Activated CD8-positive, alpha-beta memory T cell treated with anti-CD3 and anti-CD28 coated beads for 1 hour (primary cell): Measurements from ENCODE around the gene PTS.
"Not testable (repeated sequence)": the region's sequence is repeated elsewhere in the genome, so short reads cannot be mapped to it uniquely, and the experiment has no call there.

ENCODE experiments used
- DNase-seq, 2 donors: peaks; one replicate each; pipeline ENCODE4 v3.0.0-alpha.2; 2020; ENCODE audit warnings: low read depth in 1 of 2; ENCODE audit errors: extremely low read depth in 1 of 2

The PTS gene

DNA sequence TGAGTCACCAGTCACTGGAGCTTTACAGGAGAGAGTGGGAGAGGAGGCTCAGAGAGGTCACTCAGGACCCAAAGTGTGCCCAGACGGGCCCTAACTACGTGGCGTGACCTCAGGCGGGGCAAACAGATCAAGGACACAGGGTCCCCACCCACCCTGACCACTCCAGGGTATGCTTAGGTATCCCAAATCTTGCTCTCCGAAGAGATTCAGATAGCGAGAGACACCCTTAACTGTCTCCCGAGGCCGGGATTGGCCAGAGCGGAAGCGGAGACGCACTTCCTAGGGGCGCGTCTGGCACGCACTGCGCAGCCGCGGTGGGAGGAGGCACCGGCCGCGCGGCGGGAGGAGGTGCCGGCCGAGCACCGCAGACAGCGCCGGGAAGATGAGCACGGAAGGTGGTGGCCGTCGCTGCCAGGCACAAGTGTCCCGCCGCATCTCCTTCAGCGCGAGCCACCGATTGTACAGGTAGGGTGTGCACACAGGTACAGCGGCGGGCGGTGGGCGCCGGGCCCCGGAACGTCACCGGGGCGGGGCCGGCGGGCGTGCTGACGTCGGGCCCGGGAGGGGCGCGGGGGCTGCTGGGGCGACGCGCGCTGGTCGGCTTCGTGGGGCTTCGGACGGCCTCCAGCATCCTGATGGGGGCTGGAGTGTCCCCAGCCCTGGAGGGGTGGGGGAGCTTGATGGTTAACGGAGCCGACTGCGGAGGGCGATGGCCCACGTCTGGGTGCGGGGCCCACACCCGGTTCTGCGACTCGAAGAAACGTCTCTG is at the start of gene PTS:
Gene PTS (plus strand): TSS at position 367 of the 769 bp plus-strand sequence. CDS start 16 bp downstream, at position 383.
- DNase-seq = peak; percentile 45 to 69

DNA sequence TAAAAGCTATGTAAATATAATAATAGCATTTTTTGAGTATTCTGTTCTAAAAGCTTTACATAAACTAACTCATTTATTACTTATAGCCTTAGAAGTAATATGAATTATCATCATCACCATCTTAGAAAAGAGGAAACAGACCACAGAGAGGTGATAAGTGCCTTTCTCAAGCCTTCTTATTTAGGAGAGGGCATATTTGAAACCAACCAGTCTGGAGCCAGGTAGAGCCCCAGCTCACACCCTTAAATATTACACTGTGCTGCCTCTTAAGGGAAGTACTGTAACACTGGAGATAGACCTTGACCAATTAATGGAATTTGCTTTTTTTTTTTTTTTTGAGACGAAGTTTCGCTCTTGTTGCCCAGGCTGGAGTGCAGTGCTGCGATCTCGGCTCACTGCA is 48.6 kb upstream of the PTS start:
- DNase-seq = no peak

DNA sequence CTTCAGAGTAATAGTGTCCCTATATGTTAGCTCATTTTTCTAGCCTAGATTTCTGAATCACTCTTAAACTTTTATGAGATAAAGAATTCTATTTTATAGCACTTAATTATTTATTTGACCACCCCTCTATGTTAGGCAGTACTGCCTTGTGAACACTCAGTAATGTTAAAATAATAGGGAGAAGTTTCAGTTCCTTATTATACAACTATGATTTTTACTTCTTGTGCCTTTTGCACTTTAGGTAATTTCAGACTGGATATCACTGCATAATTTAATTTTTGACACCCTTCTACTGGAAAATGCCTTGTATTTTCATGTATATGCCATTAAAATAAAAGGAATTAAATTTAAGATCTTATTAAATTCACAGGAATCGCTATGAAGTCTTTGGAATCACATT is 47.8 kb upstream of the PTS start:
- no peak for DNase-seq

DNA sequence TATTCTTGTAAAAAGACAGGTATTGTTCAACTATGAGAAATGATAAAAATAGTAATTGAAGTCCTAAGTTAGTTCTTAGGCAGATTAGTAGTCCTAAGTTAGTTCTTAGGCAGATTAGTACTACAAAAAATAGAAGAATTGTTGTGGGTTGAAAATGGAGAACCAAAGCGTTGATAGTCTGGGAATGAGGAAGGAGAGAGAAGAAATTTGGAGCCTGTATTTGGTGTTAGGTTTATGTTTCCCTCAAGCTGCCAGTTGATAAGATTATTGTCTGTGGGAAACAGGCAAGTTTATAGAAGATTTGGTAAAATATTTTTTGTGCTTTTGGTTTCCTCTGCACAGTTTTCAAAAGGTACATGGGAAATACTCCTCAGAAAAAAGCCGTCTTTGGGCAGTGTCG is 47.3 kb upstream of the PTS start:
- no peak for DNase-seq

DNA sequence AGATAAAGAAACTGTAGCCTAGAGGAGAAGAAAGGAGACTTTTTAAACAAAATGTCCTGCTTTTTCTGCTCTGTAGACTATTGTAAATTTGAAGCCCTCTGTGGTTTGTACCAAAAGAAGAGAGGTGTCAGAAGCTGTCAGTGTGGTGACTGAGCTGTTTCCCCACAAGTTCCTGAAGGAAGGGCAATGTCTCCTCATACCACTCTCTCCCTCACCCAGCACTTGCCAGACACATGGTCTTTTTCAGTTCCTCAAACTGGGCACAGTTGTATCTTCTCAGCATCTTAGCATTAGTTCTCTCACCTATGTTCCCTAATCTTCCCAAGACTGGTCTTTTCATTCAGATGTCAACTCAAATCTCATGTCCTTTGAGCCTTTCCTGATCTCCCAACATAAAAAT is 46.6 kb upstream of the PTS start:
- DNase-seq = no peak

DNA sequence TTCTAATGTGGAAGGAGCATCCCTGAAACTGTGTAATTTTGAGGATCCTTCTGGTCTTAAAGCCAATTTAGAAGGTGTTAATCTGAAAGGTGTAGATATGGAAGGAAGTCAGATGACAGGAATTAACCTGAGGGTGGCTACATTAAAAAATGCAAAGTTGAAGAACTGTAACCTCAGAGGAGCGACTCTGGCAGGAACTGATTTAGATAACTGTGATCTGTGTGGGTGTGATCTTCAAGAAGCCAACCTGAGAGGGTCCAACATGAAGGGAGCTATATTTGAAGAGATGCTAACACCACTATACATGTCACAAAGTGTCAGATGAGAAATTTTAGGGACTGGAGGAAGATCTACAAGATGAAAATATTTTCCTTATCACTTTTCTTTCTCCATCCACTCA is 43.4 kb upstream of the PTS start:
- no peak for DNase-seq

DNA sequence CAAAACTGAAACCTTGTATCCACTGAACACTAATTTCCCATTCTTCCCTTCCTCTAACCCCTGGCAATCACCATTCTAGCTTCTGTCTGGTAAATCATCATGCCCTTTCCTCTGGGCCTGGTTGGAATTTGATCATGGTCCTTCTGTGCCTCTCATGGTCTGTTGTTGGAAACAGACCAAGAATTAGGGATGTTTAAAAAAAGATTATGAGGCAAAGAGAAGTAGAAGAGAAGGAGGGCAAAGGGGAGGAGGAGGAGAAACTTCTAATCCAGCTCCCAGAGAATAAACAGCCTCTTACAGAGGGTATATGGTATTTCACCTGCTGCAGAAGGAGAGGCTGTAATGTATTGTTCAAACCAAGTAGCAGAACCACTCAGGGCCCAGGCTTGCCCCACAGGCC is 40.3 kb upstream of the PTS start:
- no peak for DNase-seq

DNA sequence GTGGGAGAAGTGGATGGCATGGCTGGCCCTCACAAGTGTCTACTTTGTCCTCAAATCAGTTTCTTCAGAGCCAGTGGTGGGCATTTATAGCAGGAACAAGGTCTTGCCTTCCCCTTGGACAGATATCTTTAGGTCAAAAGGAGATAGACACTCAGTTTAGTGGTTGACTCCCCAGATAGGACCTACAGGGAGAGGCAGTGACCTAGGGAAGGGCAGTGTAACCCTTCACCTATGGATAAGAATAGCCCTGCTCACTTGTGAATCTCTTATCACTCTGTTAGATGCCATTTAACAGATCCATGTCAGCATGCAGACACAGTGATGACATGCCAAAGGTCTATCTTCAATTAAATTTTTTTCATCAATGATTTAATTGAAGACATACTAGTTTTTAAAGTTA is 39.9 kb upstream of the PTS start:
- no peak for DNase-seq

DNA sequence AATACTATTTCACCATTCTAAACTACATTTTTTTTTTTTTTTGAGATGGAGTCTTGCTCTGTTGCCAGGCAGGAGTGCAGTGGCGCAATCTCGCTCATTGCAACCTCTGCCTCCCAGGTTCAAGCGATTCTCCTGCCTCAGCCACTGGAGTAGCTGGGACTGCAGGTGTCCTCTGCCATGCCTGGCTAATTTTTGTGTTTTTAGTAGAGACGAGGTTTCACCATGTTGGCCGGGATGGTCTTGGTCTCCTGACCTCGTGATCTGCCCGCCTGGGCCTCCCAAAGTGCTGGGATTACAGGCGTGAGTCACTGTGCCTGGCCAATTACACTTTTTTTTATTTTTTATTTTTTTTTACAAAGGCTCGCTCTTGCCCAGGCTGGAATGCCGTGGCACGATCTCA is 31.1 kb upstream of the PTS start:
- DNase-seq = not testable (repeated sequence)

DNA sequence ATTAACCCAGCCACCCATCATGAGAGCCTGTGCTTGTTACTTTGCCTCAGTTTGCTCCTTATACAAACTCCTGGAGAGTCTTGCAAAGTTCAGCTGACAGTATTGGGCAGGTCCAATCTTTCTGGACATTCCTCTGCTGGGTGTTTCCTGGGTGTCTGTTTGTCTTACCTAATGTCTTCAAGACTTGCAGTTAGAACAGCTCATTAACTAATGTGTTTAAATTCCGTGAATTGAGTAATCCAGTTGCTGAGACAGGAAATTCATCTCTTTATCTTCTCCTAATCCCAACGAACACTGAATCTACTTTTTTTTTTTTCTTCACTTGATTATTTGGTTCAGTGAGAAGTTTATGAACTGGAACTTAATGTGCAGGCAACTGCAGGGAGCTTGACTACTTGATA is 30.3 kb upstream of the PTS start:
- no peak for DNase-seq

DNA sequence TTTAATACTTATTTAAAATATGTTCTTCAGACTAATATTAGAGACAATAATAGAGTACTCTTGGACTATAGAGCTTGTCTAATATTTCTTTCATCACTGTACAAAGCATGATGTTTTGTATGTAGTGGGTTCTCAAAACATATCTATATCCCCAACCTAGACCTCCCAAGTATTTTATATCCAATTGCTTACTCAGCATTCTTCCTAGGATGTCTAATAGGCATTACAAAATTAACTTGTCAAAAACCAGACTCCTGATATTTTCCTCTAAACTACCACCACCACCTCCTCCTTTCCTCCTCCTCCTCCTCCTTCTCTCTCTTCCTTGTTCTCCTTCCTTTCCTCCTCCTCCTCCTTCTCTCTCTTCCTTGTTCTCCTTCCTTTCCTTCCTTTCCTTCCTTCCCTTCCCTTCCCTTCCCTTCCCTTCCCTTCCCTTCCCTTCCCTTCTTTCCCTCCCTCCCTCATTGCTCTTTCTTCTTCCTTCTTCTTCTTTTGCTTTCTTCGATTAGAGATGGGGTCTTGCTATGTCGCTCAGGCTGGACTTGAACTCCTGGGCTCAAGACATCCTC is 29.6 kb upstream of the PTS start:
- DNase-seq = no peak

DNA sequence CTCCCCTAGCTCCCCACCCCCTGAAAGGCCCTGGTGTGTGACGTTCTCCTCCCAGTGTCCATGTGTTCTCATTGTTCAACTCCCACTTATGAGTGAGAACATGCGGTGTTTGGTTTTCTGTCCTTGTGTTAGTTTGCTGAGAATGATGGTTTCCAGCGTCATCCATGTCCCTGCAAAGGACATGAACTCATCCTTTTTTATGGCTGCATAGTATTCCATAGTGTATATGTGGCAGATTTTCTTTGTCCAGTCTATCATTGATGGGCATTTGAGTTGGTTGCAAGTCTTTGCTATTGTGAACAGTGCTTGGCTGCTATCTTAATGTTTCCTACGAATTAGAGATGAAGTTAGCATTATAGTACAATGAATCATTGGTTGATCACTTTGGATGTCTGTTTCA is 27.1 kb upstream of the PTS start:
- DNase-seq = not testable (repeated sequence)

DNA sequence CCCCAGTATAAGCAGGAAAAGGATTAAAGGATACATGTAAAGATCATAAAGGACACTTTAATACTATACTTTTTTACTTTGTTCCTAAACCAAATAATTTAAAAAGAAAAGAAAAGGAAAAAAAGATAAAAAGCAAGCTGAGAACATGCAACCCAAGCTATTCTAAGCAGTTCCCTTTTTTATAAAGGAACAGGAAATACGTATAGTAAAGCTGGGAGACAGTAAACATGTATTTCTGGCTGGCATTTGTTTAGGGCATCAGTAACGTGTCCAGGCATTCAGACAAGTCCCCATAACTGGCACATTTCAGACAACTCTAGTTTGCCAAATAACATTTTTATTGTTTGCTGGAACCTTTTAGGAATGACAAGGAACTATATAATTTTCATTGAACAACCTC is 26.0 kb upstream of the PTS start:
- DNase-seq = no peak

DNA sequence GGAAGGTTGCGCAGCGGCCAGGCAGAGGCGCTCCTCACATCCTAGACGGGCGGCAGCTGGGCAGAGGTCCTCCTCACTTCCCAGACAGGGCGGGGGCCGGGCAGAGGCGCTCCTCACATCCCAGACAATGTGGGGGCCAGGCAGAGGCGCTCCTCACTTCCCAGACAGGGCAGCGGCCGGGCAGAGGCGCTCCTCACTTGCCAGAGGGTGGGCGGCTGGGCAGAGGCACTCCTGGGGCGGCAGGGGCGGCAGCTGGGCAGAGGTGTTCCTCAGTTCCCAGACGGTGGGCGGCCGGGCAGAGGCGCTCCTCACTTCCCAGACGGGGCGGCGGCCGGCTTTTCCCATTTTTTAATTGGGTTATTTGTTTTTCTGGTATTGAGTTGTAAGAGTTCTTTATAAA is 20.2 kb upstream of the PTS start:
- no peak for DNase-seq

DNA sequence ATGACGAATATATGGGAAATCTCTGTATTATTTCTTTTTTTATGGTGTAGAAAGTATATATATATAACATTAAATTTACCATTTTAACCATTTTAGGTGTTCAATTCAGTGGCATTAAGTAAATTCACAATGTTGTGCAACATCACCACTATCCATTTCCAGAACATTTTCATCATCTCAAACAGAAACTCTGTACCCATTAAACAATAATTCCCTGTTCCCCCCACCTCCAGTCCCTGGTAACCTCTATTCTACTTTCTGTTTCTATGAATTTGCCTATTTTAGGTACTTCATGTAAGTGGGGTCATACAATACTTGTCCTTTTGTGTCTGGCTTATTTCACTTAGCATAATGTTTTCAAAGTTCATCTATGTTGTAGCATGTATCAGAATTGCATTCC is 15.3 kb upstream of the PTS start:
- no peak for DNase-seq

DNA sequence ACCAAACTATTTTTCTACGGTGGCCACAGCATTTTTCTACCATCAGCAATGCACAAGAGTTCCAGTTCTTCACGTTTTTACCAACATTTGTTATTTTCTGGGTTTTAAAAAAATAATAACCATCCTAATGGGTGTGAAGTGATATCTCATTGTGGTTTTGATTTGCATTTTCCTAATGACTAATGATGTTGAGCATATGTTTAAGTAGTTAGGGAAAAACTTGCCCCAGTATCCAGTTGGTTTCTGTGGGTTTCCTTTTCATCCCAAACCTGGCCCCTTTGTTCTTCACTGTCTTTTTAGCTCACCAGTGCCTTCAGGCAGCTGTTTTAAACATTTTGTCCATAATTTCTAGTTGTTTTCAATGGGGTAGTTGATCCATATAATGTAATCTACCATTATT is 14.7 kb upstream of the PTS start:
- DNase-seq = no peak

DNA sequence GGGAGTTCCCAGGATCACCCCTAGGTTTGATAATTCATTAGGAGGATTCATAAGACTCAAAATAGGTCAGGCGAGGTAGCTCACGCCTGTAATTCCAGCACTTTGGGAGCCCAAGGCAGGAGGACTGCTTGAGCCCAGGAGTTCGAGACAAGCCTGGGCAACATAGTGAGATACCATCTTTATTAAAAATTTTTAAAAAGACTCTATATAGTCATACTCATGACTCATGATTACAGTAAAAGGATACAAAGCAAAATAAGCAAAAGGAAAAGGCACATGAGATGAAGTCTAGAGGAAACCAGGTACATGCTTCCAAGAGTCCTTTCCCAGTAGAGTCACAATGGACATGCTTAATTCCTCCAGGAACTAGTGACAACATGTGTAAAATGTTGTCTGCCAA is 13.9 kb upstream of the PTS start:
- no peak for DNase-seq

DNA sequence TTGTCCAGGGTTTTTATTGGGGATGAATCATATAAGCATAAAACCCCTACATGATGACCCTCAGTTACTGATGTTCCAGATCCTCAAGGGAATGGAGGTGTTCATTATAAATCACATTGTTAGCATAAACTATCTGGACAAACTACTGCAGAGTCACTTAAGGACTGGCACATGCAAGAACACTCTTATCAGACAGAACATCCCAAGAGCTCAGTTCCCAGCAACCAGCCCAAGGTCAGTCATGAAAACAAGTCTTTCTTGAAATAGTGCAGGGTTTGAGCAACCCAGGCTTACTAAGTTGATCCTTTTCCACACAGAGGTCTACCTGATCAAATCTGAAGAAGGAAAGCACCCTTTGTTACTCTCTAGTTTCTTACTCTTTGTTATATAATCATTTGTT is 13.5 kb upstream of the PTS start:
- DNase-seq = no peak

DNA sequence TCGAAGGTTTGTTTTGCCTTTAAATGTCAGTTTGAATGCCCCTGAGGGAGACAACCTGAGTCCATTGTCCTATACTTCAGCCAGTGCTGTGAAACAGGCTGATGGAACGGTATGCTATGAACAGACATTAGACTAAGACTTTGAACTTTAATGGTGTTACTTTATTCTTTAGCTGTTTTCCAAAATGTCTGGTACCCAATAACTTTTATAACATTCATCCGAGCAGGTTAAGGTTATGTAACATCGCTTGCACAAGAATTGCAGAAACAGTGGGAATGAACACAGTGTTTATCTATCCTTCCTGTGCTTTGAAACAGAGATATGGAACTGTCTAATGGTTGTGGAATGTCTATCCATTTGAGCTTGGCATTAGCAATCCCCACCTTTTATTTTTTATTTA is 12.5 kb upstream of the PTS start:
- no peak for DNase-seq

DNA sequence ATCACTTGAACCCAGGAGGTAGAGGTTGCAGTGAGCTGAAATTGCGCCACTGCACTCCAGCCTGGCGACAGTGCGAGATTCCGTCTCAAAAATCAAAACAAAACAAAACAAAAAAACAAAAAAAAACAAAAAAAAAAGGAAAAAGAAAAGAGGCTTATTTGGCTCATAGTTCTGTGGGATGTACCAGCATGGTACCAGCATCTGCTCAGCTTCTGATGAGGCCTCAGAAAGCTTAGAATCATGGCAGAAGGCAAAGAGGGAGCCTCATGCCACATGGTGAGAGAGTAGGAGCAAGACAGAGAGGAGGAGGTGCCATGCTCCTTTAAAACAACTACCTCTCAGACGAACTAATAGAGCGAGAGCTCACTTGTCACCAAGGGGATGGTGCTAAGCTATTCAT is 10.6 kb upstream of the PTS start:
- DNase-seq = no peak

DNA sequence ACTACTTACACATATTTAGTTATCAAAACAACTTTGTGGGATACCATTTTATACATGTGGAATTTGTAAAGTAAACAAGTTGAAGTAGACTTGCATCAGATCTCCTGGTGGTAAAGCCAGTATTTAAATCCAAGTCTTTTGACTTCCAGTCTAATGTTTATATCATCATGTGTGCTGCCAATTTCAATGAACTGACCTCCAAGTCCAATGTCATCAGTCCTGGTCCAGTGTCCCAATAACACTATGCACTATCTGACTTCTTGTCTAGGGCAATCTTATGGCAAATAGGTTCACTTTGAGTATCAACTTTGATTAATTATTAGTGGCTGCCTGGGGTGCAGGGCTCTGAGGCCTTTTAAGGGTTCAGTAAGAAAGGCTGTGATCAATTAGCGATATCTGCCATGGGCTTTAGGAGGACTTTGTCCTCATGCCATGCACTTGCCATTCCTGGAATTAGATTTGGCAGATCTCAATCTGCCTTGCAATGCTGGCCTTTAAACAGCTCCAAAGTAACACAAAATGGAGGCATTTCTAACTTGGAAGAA is 9.6 kb upstream of the PTS start:
- no peak for DNase-seq

DNA sequence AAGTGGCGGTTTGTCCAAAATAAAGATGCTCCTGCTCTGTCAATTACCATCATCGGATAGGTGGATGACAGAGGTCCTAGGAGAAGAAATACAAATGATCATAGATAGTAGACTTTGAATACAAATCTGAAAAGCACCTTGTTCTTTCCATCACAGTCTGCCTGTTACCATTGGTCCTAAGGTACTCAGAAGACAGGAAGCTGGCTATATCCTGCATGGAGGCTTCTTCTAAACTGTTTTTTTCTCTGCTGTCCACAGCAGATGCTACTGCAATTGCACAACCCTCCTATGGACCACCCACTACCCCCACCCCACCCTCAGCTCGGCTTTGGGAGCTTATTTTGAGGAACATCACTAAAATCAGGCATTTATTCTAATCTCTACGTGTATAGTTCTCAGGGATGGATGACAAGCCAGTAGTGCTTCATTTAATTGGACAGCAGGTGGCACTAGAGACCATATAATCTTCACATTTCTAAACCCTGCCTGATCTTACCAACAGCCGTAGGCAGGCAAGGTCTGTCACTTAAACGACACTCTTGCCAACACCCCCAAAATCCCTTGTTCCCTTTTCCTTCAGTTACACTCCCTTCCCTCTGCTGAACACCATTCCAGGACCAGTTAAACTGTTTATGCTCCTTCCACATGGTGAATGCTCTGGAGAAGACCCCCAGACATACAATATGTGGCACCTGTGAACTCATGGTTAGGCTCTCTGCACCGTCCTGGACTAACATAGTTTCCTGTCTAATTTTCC is 6.6 kb upstream of the PTS start:
- DNase-seq = peak in 1 of 2 donors; percentile 16
